Calu3 (cell line): ENCODE results near the gene EREG. TPM values are rescaled to one million over a fixed set of nuclear protein-coding genes. Genes with fewer than 3 reads are reported as not detected.

Source experiments
- BruUV-seq: library from RNA; stranded (reverse); fragments of 400-500 nt; replicated peaks from 2 replicates; lab custom pipeline; 2021; lab: Mats Ljungman, UMichigan
- CTCF ChIA-PET: fragments of 300-600 bp; sonication (Branson Sonifier 250); formaldehyde crosslinking; loops from one replicate; lab custom pipeline; 2022; ENCODE audit warnings: antibody characterized with exemption; lab: Charles Lee
- DNase-seq: peaks from one replicate; pipeline ENCODE4 v3.0.0; 2022
- H3K27ac Mint-ChIP-seq: one replicate; pipeline ENCODE4 v1.8.0; 2022; ENCODE audit warnings: mixed read lengths; ENCODE audit not compliant: unreplicated experiment
- H3K27me3 Mint-ChIP-seq: one replicate; pipeline ENCODE4 v1.8.0; 2022; ENCODE audit warnings: mixed read lengths; ENCODE audit not compliant: unreplicated experiment
- H3K36me3 Mint-ChIP-seq: one replicate; pipeline ENCODE4 v1.8.0; 2022; ENCODE audit warnings: mild to moderate bottlenecking, moderate library complexity, mixed read lengths; ENCODE audit not compliant: insufficient read depth, unreplicated experiment
- H3K4me1 Mint-ChIP-seq: one replicate; pipeline ENCODE4 v1.8.0; 2022; ENCODE audit warnings: mild to moderate bottlenecking, low read depth, mixed read lengths; ENCODE audit not compliant: unreplicated experiment
- H3K4me3 Mint-ChIP-seq: one replicate; pipeline ENCODE4 v1.8.0; 2022; ENCODE audit warnings: mild to moderate bottlenecking, low read depth, moderate library complexity, mixed read lengths; ENCODE audit not compliant: unreplicated experiment
- H3K9me3 Mint-ChIP-seq: one replicate; pipeline ENCODE4 v1.8.0; 2022; ENCODE audit warnings: low read depth, mixed read lengths; ENCODE audit not compliant: unreplicated experiment
- CTCF ChIP-seq: fragments of 200-600 bp; IDR thresholded peaks from one replicate; pipeline ENCODE4 v1.8.0; 2022; ENCODE audit warnings: antibody characterized with exemption; ENCODE audit not compliant: unreplicated experiment
- intact Hi-C: fragments of 100-400 bp; cut with micrococcal nuclease; formaldehyde crosslinking; loops from one replicate; pipeline ENCODE4 v1.10.0; 2022; ENCODE audit not compliant: unreplicated experiment
- total RNA-seq: library from RNA; stranded (reverse); gene quantifications from 2 replicates; pipeline ENCODE4 v1.2.3, GENCODE V29; 2022

The EREG gene
- total RNA-seq, 1 experiment from 2014 or later, result 422 TPM

- no peak for TF ChIP-seq CTCF
- CTCF ChIA-PET, result no interaction called here
- Mint-ChIP-seq H3K4me3 (peak overlapping the region; percentile 4), H3K27me3 (no peaks in the 10 kb centered on the region), H3K36me3 (peaks cover 5% of the 10 kb centered on the region), H3K27ac (peak overlapping the region; percentile 3), H3K4me1 (peaks cover 15% of the 10 kb centered on the region), H3K9me3 (no peaks in the 10 kb centered on the region)
- no TSS peak for BruUV-seq
- no peak for DNase-seq
- intact Hi-C loops, result loop anchor here (5.0 to 10.0 kb wide), 3 partner anchors 34 to 961 kb away; partner anchors contain the start of gene BTC
These were observed 41.3 kb upstream of the EREG start for GRCh38 chr4:74323663-74324062.

GRCh38 chr4:74324262-74324661, 40.7 kb upstream of the EREG start:
- Mint-ChIP-seq H3K36me3 (peaks cover 5% of the 10 kb centered on the region), H3K4me1 (peaks cover 15% of the 10 kb centered on the region), H3K4me3 (peak overlapping the region; percentile 4), H3K9me3 (no peaks in the 10 kb centered on the region), H3K27ac (peak overlapping the region; percentile 3), H3K27me3 (no peaks in the 10 kb centered on the region)
- BruUV-seq, result no TSS peak
- no peak for TF ChIP-seq CTCF
- intact Hi-C loops, result loop anchor here (5.0 to 10.0 kb wide), 3 partner anchors 33 to 961 kb away; partner anchors contain the start of gene BTC
- CTCF ChIA-PET, result interaction anchor here (0.6 kb wide), 1 partner anchor 221 kb away, joined by 11 read pairs; no protein-coding TSS in a partner anchor
- no peak for DNase-seq

- CTCF ChIA-PET, result no interaction called here
- BruUV-seq, result no TSS peak
- TF ChIP-seq CTCF, result no peak
- DNase-seq, result no peak
- Mint-ChIP-seq H3K4me1 (peaks cover 5% of the 10 kb centered on the region), H3K36me3 (no peaks in the 10 kb centered on the region), H3K27me3 (no peaks in the 10 kb centered on the region), H3K9me3 (no peaks in the 10 kb centered on the region), H3K27ac (no peak overlapping the region), H3K4me3 (no peak overlapping the region)
- intact Hi-C loops, result loop anchor here (10.0 kb wide), 2 partner anchors 469 to 959 kb away; partner anchors contain the start of gene BTC
These were observed 39.1 kb upstream of the EREG start for GRCh38 chr4:74325886-74326285.

GRCh38 chr4:74327762-74328161, 37.2 kb upstream of the EREG start:
- no peak for DNase-seq
- intact Hi-C loops, result loop anchor here (10.0 kb wide), 2 partner anchors 467 to 957 kb away; partner anchors contain the start of gene BTC
- no peaks in the 10 kb centered on the region for H3K36me3 Mint-ChIP-seq
- H3K4me1 Mint-ChIP-seq, result no peaks in the 10 kb centered on the region
- no peak overlapping the region for H3K27ac Mint-ChIP-seq
- no peak for TF ChIP-seq CTCF
- H3K27me3 Mint-ChIP-seq, result no peaks in the 10 kb centered on the region
- no peaks in the 10 kb centered on the region for H3K9me3 Mint-ChIP-seq
- no TSS peak for BruUV-seq
- CTCF ChIA-PET, result no interaction called here
- no peak overlapping the region for H3K4me3 Mint-ChIP-seq
